Hypothalamus (tissue), 51 donors: ENCODE data around the gene ZBTB33.

Source experiments
- DNase-seq, 51 donors: peaks; one replicate each; lab custom pipeline; 2025; lab: John Stamatoyannopoulos, UW

ZBTB33 gene

DNA sequence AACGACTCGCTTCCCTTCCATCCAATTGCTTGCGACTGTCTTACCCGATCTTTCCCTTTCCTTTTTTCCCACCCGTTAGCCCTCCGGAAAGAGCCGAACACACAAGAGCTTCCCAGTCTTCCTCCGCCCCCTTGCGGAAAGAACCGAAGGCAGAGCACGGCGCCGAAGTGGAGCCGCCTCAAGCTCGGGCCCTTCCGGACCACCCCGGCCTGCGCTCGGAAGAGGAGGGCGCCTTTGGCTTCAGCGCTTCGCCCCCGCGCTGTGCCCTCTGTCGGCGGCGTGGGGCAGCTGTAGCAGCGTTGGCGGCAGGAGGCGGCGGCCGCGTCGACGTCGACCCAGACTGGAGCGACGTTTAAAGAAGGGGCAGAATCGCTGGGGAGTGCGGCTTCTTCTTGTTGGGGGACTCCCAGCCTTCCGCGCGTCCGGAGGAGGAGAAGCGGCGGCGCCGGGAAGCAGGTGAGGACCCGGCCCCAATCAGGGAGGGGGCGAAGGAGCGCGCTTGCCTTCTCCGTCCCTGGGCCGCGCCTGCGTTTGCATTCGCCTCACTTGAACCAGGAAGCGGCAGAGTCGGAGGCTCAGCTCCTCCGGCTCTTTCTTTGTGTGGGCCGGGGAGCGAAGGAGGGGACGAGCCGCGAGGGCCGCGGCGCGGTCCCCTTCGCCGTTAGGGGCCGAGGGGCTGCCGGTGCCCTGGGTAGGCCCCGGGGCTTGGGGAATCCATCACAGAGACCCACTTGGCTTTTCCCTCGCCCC is at the start of gene ZBTB33:
ZBTB33 (plus strand) TSS at position 291 of the 750 bp plus-strand sequence. CDS start 2,604 bp downstream, outside the sequence.
- peak; percentile 1 to 91 (median 69) for DNase-seq

DNA sequence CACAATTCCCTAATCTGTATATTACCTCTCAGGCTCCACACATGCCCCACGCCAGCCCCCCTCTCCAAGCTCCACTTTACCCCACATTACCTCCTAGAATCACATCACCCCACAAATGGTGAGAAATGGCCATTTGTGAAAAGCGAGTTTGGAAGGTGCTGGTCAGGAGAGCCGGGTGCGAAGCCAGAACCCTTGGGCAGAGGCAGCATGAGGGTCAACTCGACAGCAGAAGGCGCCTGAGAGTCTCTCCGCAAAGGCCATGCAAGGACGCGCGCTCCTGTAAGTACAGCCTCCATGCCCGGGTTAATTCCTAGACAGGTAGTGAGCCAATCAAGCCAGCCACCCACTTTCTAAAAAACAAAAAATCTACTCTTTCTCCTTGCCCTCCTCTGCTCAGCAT is 49.8 kb upstream of the ZBTB33 start:
- no peak for DNase-seq

GRCh38 chrX:120205816-120206753 is 44.5 kb upstream of the ZBTB33 start:
- DNase-seq: no peak

DNA sequence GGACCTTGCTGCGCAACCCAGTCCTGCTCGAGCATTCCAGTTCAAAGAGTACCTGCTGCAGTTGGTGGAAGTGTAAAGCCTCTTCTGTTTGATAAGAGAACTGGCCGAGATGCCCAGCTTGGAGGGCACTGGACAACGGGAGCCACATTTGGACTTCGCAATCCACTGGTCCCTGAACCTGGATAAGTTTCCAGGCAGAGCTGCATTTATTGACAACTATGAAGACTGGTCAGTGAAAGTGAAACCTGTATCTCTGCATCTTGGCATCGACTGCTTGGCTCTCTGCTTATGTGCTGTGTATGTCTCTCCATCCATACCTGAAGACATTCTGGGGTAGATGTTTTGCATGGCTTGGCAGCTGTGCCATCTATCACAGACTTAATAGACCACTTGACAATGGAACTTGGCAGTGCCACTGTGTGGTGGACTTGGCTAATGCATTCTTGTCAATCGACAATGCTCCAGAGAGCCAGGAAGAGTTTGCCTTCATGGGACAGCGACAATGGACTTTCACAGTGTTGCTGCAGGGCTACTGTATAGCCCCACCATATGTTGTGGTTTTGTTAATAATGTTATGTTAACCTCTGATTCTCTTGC is 43.5 kb upstream of the ZBTB33 start:
- peak in 5 of 51 donors; percentile 0 to 7 (median 2) for DNase-seq

DNA sequence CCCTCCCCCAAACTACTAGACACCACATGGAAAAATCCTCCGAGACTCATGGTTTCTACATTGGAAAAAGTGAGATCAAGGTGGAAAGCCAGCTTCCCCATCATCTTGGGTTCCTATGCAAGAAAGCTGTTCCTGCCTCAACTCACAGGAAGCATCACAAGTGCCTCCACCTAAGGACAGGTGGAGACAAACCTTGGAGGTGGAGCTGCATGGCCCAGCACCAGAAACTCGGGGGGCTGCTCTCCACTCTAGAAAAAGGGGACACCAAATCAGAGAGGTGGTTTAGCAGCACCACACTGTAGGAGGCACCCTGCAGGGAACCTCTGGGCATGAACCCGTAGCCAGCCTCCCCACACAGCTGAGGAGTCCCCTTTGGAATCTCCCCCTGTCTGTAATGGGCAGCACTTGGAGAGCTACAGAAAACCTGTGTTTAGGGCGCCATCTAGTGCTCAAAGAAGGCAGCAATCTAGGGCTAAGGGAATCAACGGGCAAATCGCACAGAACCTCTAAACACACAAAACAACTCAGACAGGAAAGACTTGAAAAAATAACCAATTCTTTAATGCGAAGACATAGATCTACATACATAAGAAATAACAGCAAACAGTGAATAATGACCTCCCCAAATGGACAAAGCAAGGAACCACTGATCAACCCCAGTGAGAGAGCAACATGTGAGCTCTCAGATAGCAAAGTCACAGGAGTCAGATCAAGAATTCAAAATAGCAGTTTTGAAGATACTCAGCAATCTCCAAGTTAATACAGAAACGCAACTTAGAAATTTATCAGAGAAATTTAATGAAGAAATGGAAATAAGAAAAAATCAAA is 37.0 kb upstream of the ZBTB33 start:
- peak in 29 of 51 donors; percentile 1 to 52 (median 15) for DNase-seq

- no peak for DNase-seq
Observed at GRCh38 chrX:120223374-120223773, 27.2 kb upstream of the ZBTB33 start.

GRCh38 chrX:120224388-120224787 is 26.2 kb upstream of the ZBTB33 start:
- no peak for DNase-seq

DNA sequence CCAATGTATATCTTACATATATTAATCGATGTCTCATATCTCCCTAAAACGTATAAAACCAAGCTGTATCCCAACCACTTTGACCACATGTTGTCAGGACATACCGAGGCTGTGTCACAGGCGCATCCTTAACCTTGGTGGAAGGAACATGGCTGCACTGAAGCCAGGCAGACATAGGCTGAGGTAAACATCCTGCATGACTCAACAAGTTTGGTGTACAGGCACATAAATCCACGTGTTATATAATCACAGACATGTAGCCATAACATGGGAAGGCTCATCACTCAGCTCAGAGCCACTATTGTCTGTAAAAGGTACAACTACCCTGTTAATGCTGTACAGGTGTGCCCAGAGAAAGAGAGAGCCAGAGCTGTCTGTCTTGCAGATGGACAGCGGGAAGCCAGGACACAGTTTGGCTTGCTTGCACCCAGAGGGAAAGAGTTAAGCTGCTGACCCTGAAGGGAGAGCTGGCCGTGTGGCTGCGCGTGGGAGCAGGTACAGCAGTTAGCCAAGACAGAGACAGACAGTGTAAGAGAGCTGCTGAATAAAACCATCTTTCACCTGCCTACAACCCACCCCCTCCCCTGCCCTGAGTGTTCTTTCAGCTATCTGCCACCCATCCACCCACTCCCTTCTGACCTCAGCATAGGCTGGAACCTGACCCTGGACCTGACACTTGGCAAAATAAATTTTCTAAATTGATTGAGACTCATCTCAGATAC is 22.3 kb upstream of the ZBTB33 start:
- no peak for DNase-seq

DNA sequence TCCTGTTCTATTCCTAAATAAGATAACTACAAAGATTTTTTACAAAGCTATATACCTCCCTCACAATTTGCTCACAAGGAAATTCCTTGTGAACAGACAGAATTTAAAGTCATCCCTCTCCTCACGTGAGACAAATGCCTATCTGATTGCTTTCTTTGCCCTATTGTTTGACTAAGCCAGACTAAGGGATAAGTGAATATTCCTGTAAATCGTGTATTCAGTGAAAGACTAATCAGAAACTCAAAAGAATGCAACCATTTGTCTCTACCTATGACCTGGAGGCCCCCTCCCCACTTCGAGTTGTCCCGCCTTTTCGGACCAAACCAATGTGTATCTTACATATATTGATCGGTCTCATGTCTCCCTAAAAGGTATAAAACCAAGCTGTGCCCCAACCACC is 15.3 kb upstream of the ZBTB33 start:
- no peak for DNase-seq

DNA sequence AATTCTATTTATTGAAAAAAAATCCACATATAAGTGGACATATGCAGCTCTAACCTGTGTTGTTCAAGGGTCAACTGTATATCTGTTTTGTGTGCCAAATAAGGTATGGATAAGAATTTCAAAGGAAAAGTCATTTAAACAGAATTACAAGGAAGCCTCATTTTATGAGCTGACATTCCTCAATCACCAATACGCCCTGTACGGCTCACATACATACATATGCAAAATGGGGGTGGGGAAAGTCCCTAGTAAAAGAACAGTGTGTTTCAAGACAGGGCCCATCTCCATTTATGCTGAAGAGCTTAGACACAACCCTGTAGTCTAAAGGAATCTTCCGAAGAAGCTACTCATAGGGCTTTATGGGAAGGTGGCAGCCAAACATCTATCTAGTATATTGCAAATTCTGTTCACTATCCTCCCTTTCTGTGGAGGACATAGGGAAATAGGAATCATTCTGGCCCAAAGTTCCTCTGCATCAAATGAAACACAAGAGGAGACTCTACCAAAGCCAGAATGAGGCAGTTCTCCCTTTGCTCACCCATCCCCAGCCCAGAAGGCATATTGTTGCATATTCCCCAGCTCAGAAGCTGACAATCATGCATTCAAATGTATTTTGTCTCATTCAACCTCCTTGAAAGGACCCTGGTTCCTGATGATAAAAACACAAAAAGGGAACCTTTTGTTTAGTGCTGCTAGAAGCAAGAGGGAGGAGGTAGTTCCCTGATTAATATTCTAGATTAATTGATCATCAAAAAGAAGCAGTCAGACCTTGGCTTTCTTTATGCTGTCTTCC is 13.7 kb upstream of the ZBTB33 start:
- DNase-seq: no peak

DNA sequence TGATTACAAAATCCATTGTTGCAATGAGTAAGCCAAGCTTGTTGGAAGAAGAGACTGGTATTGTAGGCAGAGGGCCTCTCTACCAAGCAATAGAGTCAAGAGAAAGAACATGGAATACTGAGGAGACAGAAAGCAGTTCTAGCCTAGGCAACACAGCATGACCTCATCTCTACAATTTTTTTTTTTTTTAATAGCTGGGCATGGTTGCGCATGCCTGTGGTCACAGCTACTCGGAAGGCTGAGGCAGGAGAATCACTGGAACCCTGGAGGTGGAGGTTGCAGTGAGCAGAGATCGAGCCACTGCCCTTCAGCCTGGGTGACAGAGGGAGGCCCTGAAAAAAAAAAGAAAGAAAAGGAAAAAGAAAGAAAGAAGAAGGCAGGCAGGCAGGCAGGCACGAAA is 11.7 kb upstream of the ZBTB33 start:
- no peak for DNase-seq

GRCh38 chrX:120242813-120243212 is 7.8 kb upstream of the ZBTB33 start:
- DNase-seq: no peak

- DNase-seq: no peak
Observed at GRCh38 chrX:120244395-120244734, 6.2 kb upstream of the ZBTB33 start.

DNA sequence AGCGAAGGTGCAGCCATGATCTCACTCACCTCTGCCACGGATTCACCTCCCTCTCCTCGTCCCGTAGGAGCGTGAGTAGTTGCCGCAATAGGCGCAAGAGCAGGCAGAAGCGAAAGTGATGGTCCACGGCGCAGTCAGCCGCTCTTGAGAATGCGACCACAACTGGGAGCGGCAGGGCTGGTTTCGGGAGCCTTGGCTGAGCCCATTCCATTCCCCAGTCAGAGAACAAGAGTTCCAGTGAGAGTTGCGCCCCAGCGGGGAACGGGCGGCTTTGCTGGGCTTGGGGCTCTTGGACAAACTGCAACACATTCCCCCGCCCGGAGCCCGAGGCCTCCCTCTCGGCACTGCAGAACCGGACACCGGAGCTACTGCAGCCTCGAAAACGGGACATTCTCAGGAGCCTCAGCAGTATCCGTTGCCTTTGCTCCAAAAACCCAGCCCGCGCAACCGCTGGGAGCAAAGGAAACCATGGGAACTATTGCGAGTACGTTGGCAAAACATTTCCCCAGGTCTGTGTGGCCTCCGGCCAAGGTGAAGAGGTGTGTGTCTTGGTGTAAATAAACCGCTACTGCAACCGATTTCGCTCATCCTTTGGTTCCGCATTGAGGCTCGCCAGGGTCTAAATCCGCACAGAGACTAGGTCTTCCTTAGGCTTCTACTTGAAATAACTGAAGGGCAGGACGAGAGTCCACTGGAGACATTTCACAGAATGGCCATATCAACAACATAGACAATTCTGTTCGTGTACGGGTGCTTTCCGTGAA is 5.7 kb upstream of the ZBTB33 start:
- DNase-seq: peak; percentile 0 to 86 (median 46)

GRCh38 chrX:120251471-120252011 is 929 bp downstream of the ZBTB33 start:
- DNase-seq: peak in 30 of 51 donors; percentile 0 to 48 (median 9)

DNA sequence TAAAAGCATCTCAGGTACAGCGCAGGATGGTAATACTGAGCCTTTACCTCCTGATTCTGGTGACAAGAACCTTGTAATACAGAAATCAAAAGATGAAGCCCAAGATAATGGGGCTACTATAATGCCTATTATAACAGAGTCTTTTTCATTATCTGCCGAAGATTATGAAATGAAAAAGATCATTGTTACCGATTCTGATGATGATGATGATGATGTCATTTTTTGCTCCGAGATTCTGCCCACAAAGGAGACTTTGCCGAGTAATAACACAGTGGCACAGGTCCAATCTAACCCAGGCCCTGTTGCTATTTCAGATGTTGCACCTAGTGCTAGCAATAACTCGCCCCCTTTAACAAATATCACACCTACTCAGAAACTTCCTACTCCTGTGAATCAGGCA is 3.2 kb downstream of the ZBTB33 start:
- DNase-seq: no peak

GRCh38 chrX:120260369-120260768 is 9.8 kb downstream of the ZBTB33 start:
- no peak for DNase-seq
